ENCODE measurements around the gene LRRC8C. TPM values are rescaled to one million over a fixed set of nuclear protein-coding genes. Genes with fewer than 3 reads are reported as not detected.

Gene LRRC8C
- total and polyA plus RNA-seq, 7 donors, result 0.69 to 7.8 (median 3.8) TPM

GRCh38 chr1:89681045-89681729 is 48.3 kb downstream of the LRRC8C start:
- WGBS, 2 donors, result 83 to 93% methylated on average over 2 of the region's 2 CpGs
- no peak for TF ChIP-seq EP300 (IDR thresholded peaks at IDR 0.05)
- TF ChIP-seq, protein P1, sequence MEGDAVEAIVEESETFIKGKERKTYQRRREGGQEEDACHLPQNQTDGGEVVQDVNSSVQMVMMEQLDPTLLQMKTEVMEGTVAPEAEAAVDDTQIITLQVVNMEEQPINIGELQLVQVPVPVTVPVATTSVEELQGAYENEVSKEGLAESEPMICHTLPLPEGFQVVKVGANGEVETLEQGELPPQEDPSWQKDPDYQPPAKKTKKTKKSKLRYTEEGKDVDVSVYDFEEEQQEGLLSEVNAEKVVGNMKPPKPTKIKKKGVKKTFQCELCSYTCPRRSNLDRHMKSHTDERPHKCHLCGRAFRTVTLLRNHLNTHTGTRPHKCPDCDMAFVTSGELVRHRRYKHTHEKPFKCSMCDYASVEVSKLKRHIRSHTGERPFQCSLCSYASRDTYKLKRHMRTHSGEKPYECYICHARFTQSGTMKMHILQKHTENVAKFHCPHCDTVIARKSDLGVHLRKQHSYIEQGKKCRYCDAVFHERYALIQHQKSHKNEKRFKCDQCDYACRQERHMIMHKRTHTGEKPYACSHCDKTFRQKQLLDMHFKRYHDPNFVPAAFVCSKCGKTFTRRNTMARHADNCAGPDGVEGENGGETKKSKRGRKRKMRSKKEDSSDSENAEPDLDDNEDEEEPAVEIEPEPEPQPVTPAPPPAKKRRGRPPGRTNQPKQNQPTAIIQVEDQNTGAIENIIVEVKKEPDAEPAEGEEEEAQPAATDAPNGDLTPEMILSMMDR (IDR thresholded peaks at IDR 0.05), result no peak
- no peak for TF ChIP-seq POLR2AphosphoS5 (IDR thresholded peaks at IDR 0.05)
- TF ChIP-seq POLR2A (IDR thresholded peaks at IDR 0.05), result no peak
- intact Hi-C loops (cut with DNase I), result no loop called here
- H3K9me3 ChIP-seq, result no peaks in the 10 kb centered on the region
- H3K4me3 ChIP-seq, result no peak overlapping the region
- no peaks in the 10 kb centered on the region for H3K27me3 ChIP-seq
- no peak for DNase-seq
- no peaks in the 10 kb centered on the region for H3K4me1 ChIP-seq
- H3K36me3 ChIP-seq, result no peaks in the 10 kb centered on the region
- H3K27ac ChIP-seq, result no peak overlapping the region

GRCh38 chr1:89682611-89683010 is 49.7 kb downstream of the LRRC8C start:
- H3K27ac ChIP-seq, result no peak overlapping the region
- TF ChIP-seq POLR2AphosphoS5 (IDR thresholded peaks at IDR 0.05) (no peak), POLR2A (IDR thresholded peaks at IDR 0.05) (no peak), EP300 (IDR thresholded peaks at IDR 0.05) (no peak)
- TF ChIP-seq, protein P1 (IDR thresholded peaks at IDR 0.05), result no peak
- no peaks in the 10 kb centered on the region for H3K27me3 ChIP-seq
- H3K36me3 ChIP-seq, result no peaks in the 10 kb centered on the region
- no peak for DNase-seq
- no peaks in the 10 kb centered on the region for H3K4me1 ChIP-seq
- H3K4me3 ChIP-seq, result no peak overlapping the region
- H3K9me3 ChIP-seq, result no peaks in the 10 kb centered on the region
- intact Hi-C loops (cut with DNase I), result no loop called here

GRCh38 chr1:89685461-89685860 is 52.5 kb downstream of the LRRC8C start:
- no peaks in the 10 kb centered on the region for H3K27me3 ChIP-seq
- no peaks in the 10 kb centered on the region for H3K9me3 ChIP-seq
- no peak overlapping the region for H3K4me3 ChIP-seq
- no peak overlapping the region for H3K27ac ChIP-seq
- no peaks in the 10 kb centered on the region for H3K36me3 ChIP-seq
- no peaks in the 10 kb centered on the region for H3K4me1 ChIP-seq
- TF ChIP-seq, protein P1 (IDR thresholded peaks at IDR 0.05), result no peak
- TF ChIP-seq POLR2A (IDR thresholded peaks at IDR 0.05) (no peak), POLR2AphosphoS5 (IDR thresholded peaks at IDR 0.05) (no peak), EP300 (IDR thresholded peaks at IDR 0.05) (no peak)
- no peak for DNase-seq
- intact Hi-C loops (cut with DNase I), result no loop called here
- 92 to 95% methylated on average over 2 of the region's 2 CpGs for WGBS, 2 donors

- WGBS, 2 donors, result 96 to 97% methylated on average over 5 of the region's 5 CpGs
- intact Hi-C loops (cut with DNase I), result no loop called here
- Histone ChIP-seq H3K27ac (no peak overlapping the region), H3K4me3 (no peak overlapping the region), H3K36me3 (no peaks in the 10 kb centered on the region), H3K9me3 (no peaks in the 10 kb centered on the region), H3K4me1 (peaks cover 0 to under 1% (median 0%) of the 10 kb centered on the region in 4 donors), H3K27me3 (no peaks in the 10 kb centered on the region)
- TF ChIP-seq POLR2A (IDR thresholded peaks at IDR 0.05), result no peak
- TF ChIP-seq, protein P1 (IDR thresholded peaks at IDR 0.05), result no peak
- TF ChIP-seq EP300 (IDR thresholded peaks at IDR 0.05), result no peak
- no peak for TF ChIP-seq POLR2AphosphoS5 (IDR thresholded peaks at IDR 0.05)
- DNase-seq, result no peak
These were observed 53.6 kb downstream of the LRRC8C start for GRCh38 chr1:89686520-89686919.

DNA sequence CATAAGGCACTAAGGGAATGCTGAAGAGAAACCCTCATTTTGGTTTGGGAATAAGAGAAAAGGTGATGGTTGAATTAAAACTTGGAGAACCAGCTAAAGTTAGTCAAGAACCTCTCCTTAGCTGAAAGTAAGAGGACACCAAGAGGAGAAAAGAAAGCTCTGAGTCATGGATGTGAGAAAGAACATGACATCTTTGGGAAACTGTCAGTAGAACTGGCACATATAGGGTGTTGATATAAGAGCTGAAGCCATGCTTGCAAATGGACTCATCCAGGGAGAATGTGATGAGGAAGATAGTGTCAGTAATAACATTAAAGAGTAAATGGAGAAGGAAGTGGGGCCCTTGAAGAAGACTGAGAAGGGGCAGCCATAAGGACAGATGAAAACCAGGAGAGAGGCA is 54.3 kb downstream of the LRRC8C start:
- Histone ChIP-seq H3K9me3 (no peaks in the 10 kb centered on the region), H3K4me3 (no peak overlapping the region), H3K27me3 (no peaks in the 10 kb centered on the region), H3K4me1 (peaks cover 0 to 5% (median 0%) of the 10 kb centered on the region in 4 donors), H3K36me3 (no peaks in the 10 kb centered on the region), H3K27ac (no peak overlapping the region)
- intact Hi-C loops (cut with DNase I), result no loop called here
- DNase-seq, result no peak
- TF ChIP-seq, protein P1 (IDR thresholded peaks at IDR 0.05), result no peak
- TF ChIP-seq EP300 (IDR thresholded peaks at IDR 0.05) (no peak), POLR2AphosphoS5 (IDR thresholded peaks at IDR 0.05) (no peak), POLR2A (IDR thresholded peaks at IDR 0.05) (no peak)

All from sigmoid colon (tissue), 7 donors.